WTC11 (cell line): ENCODE data around the gene TCF15. TPM values are rescaled to one million over a fixed set of nuclear protein-coding genes. Genes with fewer than 3 reads are reported as not detected.
A peak's percentile ranks its signal among the peaks of the same experiment; 100 is the strongest.

ENCODE experiments used
- ATAC-seq: fragments of 200-7000 bp; cut with Tn5 transposase; 2 replicates; pipeline ENCODE4 v1.10.0; 2021; ENCODE audit warnings: mild to moderate bottlenecking, moderate library complexity
- CTCF ChIA-PET: fragments of 300-600 bp; sonication (Branson Sonifier 250); formaldehyde crosslinking; loops from one replicate; lab custom pipeline; 2021; ENCODE audit warnings: antibody characterized with exemption; lab: Charles Lee
- POLR2A ChIA-PET: fragments of 350-600 bp; sonication (Branson Sonifier 250); formaldehyde crosslinking; loops from one replicate; lab custom pipeline; 2021; ENCODE audit warnings: antibody characterized with exemption; lab: Charles Lee
- DNase-seq: peaks from one replicate; pipeline ENCODE4 v3.0.0; 2021; ENCODE audit warnings: low spot score
- H3K27ac Mint-ChIP-seq: 2 replicates; pipeline ENCODE4 v1.8.0; 2021; ENCODE audit warnings: mixed read lengths
- H3K27me3 Mint-ChIP-seq: 2 replicates; pipeline ENCODE4 v1.8.0; 2021; ENCODE audit warnings: low read depth, mild to moderate bottlenecking, moderate library complexity, mixed read lengths
- H3K36me3 Mint-ChIP-seq: 2 replicates; pipeline ENCODE4 v1.8.0; 2021; ENCODE audit warnings: mixed read lengths
- H3K4me1 Mint-ChIP-seq: 2 replicates; pipeline ENCODE4 v1.8.0; 2022; ENCODE audit warnings: mixed read lengths
- H3K4me3 Mint-ChIP-seq: 2 replicates; pipeline ENCODE4 v1.8.0; 2021; ENCODE audit warnings: mild to moderate bottlenecking, moderate library complexity, mixed read lengths
- H3K9me3 Mint-ChIP-seq: 2 replicates; pipeline ENCODE4 v1.8.0; 2021; ENCODE audit warnings: mixed read lengths
- IRF2 ChIP-seq: sonication (generic); formaldehyde crosslinking; IDR thresholded peaks from 2 replicates; pipeline ENCODE4 v1.8.0; 2022; ENCODE audit warnings: low read depth, missing genetic modification reagents, borderline replicate concordance
- KAT7 ChIP-seq: sonication (generic); formaldehyde crosslinking; IDR thresholded peaks from 2 replicates; pipeline ENCODE4 v1.8.1; 2023; ENCODE audit warnings: missing genetic modification reagents, mild to moderate bottlenecking, borderline replicate concordance
- NFATC4 ChIP-seq: fragments of 250-450 bp; sonication (Bioruptor Pico); IDR thresholded peaks from 2 replicates; pipeline ENCODE4 v1.9.0; 2021; ENCODE audit warnings: mild to moderate bottlenecking
- NR2C2 ChIP-seq: sonication (generic); formaldehyde crosslinking; IDR thresholded peaks from 2 replicates; pipeline ENCODE4 v1.8.0; 2022; ENCODE audit warnings: mild to moderate bottlenecking, missing genetic modification reagents
- SOX15 ChIP-seq: fragments of 250-450 bp; sonication (Bioruptor Pico); IDR thresholded peaks from 2 replicates; pipeline ENCODE4 v1.9.0; 2021; ENCODE audit warnings: mild to moderate bottlenecking
- ZNF396 ChIP-seq: fragments of 250-450 bp; sonication (Bioruptor Pico); IDR thresholded peaks from 2 replicates; pipeline ENCODE4 v1.8.0; 2021; ENCODE audit warnings: mild to moderate bottlenecking, moderate library complexity, borderline replicate concordance
- ZNF416 ChIP-seq: fragments of 250-450 bp; sonication (Bioruptor Pico); IDR thresholded peaks from 2 replicates; pipeline ENCODE4 v1.9.0; 2021; ENCODE audit warnings: mild to moderate bottlenecking, inconsistent platforms
- total RNA-seq: library from RNA; stranded (reverse); gene quantifications from 3 replicates; pipeline ENCODE4 v1.2.3, GENCODE V29; 2021
- TF ChIP-seq, protein P1 (sequence below): sonication (generic); formaldehyde crosslinking; IDR thresholded peaks from 2 replicates; pipeline ENCODE4 v1.8.0; 2023; ENCODE audit warnings: missing genetic modification reagents
- TF ChIP-seq, protein P2 (sequence below): fragments of 250-450 bp; sonication (Bioruptor Pico); IDR thresholded peaks from 2 replicates; pipeline ENCODE4 v1.9.0; 2021; ENCODE audit warnings: mild to moderate bottlenecking, borderline replicate concordance
- TF ChIP-seq, protein P3 (sequence below): sonication (generic); formaldehyde crosslinking; IDR thresholded peaks from 2 replicates; pipeline ENCODE4 v1.8.1; 2023; ENCODE audit warnings: mild to moderate bottlenecking, missing genetic modification reagents, borderline replicate concordance
- TF ChIP-seq, protein P4 (sequence below): sonication (generic); formaldehyde crosslinking; conservative IDR thresholded peaks from 2 replicates; pipeline ENCODE4 v1.8.1; 2023; ENCODE audit warnings: mild to moderate bottlenecking, low read depth, missing genetic modification reagents, moderate library complexity
- TF ChIP-seq, protein P5 (sequence below): sonication (generic); formaldehyde crosslinking; IDR thresholded peaks from 2 replicates; pipeline ENCODE4 v1.8.0; 2023; ENCODE audit warnings: missing genetic modification reagents, mild to moderate bottlenecking, borderline replicate concordance
- TF ChIP-seq, protein P6 (sequence below): sonication (generic); formaldehyde crosslinking; IDR thresholded peaks from 2 replicates; pipeline ENCODE4 v1.8.1; 2022; ENCODE audit warnings: low read depth, mild to moderate bottlenecking, moderate library complexity, missing genetic modification reagents, borderline replicate concordance

Gene TCF15
- total RNA-seq, 1 experiment from 2014 or later: 3.8 TPM

DNA sequence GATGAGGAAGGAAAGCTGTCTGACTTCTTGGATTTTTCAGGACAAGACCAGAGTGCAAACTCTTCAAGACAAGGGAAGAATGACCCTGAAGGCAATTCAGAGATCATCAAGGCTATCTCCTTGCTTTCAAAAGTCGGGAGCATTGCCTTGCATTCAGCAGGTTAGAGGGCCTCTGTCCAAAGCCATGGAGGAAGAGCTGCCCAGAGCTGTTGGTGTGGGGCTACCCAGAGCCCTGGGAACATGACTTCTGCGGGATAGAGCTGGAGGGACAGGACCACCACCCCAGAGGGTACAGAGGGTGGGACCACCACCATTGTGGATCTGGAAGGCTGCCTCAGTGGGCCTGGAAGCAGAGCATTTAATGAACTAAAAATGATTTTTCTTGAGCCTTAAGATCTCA lies 48.1 kb upstream of the TCF15 start:
- H3K4me3 Mint-ChIP-seq: peak overlapping the region; percentile 2; the same call in 1 of the 2 replicates
- CTCF ChIA-PET: interaction anchor here (1.0 to 3.5 kb wide), 4 partner anchors 10 to 81 kb away, joined by 4 to 34 read pairs (median 14); no protein-coding TSS in a partner anchor
- peak overlapping the region; percentile 85 for H3K27ac Mint-ChIP-seq
- no peaks in the 10 kb centered on the region for H3K36me3 Mint-ChIP-seq
- no peak for DNase-seq
- H3K27me3 Mint-ChIP-seq: peaks cover 31% of the 10 kb centered on the region
- H3K4me1 Mint-ChIP-seq: peaks cover 82% of the 10 kb centered on the region
- ATAC-seq: peak; percentile 11
- POLR2A ChIA-PET: interaction anchor here (0.5 kb wide), 1 partner anchor 48 kb away, joined by 3 read pairs; no protein-coding TSS in a partner anchor
- no peaks in the 10 kb centered on the region for H3K9me3 Mint-ChIP-seq
- TF ChIP-seq KAT7 (CRISPR knock-in tag) (no peak), NFATC4 (no peak), ZNF396 (CRISPR knock-in tag) (no peak), ZNF416 (CRISPR knock-in tag) (no peak), SOX15 (no peak)
- TF ChIP-seq, protein P1, sequence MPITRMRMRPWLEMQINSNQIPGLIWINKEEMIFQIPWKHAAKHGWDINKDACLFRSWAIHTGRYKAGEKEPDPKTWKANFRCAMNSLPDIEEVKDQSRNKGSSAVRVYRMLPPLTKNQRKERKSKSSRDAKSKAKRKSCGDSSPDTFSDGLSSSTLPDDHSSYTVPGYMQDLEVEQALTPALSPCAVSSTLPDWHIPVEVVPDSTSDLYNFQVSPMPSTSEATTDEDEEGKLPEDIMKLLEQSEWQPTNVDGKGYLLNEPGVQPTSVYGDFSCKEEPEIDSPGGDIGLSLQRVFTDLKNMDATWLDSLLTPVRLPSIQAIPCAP (CRISPR knock-in tag): no peak
- TF ChIP-seq, protein P2, sequence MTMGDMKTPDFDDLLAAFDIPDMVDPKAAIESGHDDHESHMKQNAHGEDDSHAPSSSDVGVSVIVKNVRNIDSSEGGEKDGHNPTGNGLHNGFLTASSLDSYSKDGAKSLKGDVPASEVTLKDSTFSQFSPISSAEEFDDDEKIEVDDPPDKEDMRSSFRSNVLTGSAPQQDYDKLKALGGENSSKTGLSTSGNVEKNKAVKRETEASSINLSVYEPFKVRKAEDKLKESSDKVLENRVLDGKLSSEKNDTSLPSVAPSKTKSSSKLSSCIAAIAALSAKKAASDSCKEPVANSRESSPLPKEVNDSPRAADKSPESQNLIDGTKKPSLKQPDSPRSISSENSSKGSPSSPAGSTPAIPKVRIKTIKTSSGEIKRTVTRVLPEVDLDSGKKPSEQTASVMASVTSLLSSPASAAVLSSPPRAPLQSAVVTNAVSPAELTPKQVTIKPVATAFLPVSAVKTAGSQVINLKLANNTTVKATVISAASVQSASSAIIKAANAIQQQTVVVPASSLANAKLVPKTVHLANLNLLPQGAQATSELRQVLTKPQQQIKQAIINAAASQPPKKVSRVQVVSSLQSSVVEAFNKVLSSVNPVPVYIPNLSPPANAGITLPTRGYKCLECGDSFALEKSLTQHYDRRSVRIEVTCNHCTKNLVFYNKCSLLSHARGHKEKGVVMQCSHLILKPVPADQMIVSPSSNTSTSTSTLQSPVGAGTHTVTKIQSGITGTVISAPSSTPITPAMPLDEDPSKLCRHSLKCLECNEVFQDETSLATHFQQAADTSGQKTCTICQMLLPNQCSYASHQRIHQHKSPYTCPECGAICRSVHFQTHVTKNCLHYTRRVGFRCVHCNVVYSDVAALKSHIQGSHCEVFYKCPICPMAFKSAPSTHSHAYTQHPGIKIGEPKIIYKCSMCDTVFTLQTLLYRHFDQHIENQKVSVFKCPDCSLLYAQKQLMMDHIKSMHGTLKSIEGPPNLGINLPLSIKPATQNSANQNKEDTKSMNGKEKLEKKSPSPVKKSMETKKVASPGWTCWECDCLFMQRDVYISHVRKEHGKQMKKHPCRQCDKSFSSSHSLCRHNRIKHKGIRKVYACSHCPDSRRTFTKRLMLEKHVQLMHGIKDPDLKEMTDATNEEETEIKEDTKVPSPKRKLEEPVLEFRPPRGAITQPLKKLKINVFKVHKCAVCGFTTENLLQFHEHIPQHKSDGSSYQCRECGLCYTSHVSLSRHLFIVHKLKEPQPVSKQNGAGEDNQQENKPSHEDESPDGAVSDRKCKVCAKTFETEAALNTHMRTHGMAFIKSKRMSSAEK (CRISPR knock-in tag): peak; percentile 6; the same call in 1 of the 2 replicates
- TF ChIP-seq, protein P3, sequence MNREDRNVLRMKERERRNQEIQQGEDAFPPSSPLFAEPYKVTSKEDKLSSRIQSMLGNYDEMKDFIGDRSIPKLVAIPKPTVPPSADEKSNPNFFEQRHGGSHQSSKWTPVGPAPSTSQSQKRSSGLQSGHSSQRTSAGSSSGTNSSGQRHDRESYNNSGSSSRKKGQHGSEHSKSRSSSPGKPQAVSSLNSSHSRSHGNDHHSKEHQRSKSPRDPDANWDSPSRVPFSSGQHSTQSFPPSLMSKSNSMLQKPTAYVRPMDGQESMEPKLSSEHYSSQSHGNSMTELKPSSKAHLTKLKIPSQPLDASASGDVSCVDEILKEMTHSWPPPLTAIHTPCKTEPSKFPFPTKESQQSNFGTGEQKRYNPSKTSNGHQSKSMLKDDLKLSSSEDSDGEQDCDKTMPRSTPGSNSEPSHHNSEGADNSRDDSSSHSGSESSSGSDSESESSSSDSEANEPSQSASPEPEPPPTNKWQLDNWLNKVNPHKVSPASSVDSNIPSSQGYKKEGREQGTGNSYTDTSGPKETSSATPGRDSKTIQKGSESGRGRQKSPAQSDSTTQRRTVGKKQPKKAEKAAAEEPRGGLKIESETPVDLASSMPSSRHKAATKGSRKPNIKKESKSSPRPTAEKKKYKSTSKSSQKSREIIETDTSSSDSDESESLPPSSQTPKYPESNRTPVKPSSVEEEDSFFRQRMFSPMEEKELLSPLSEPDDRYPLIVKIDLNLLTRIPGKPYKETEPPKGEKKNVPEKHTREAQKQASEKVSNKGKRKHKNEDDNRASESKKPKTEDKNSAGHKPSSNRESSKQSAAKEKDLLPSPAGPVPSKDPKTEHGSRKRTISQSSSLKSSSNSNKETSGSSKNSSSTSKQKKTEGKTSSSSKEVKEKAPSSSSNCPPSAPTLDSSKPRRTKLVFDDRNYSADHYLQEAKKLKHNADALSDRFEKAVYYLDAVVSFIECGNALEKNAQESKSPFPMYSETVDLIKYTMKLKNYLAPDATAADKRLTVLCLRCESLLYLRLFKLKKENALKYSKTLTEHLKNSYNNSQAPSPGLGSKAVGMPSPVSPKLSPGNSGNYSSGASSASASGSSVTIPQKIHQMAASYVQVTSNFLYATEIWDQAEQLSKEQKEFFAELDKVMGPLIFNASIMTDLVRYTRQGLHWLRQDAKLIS (CRISPR knock-in tag): no peak

DNA sequence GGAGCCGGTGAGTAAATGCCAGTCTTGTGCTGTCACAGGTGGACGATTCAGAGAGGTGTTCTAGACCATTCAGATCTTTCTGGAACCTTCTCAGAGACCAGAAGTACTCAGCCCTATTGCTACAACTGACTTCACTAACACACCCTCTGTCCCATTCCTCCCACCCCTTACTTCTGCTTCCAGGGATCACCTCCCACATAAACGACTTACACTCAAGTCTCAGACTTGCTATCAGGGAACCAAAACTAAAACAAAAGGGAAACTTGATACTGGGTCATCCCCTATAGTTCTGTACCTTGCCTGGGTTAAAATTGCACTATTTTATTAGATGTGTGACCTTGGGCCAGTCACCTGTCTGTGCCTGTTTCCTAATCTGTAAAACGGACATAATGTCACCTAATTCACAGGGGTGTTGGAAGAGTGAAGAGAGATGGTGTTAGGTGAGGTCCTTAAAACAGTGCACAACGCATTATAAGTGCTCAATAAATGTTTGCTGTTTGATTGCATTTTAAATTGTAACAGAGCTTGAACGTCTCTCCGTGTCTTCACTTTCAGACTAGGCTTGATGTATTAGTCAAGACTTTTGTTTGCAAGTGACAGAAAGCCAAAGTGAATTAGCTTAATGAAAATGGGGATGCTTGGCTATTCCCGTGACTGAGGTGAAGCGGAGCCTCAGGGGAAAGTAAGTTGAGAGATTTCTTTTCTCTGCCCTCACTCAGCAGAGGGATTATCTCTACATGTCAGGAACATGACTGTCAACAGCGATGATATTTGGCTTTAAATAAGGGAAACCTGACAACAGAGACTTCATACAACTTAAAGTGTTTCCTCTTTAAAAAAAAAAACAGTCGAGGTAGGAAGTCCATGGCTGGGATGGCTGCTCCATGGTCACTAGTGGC lies 45.9 kb upstream of the TCF15 start:
- ChIA-PET CTCF (interaction anchor here (1.0 to 3.5 kb wide), 8 partner anchors 10 to 113 kb away, joined by 3 to 34 read pairs (median 6); partner anchors contain the start of gene SLC52A3), POLR2A (no interaction called here)
- DNase-seq (no peak), ATAC-seq (no peak)
- H3K27me3 Mint-ChIP-seq: peaks cover 12% of the 10 kb centered on the region
- H3K27ac Mint-ChIP-seq: no peak overlapping the region
- H3K4me1 Mint-ChIP-seq: peaks cover 74% of the 10 kb centered on the region
- TF ChIP-seq, protein P4, sequence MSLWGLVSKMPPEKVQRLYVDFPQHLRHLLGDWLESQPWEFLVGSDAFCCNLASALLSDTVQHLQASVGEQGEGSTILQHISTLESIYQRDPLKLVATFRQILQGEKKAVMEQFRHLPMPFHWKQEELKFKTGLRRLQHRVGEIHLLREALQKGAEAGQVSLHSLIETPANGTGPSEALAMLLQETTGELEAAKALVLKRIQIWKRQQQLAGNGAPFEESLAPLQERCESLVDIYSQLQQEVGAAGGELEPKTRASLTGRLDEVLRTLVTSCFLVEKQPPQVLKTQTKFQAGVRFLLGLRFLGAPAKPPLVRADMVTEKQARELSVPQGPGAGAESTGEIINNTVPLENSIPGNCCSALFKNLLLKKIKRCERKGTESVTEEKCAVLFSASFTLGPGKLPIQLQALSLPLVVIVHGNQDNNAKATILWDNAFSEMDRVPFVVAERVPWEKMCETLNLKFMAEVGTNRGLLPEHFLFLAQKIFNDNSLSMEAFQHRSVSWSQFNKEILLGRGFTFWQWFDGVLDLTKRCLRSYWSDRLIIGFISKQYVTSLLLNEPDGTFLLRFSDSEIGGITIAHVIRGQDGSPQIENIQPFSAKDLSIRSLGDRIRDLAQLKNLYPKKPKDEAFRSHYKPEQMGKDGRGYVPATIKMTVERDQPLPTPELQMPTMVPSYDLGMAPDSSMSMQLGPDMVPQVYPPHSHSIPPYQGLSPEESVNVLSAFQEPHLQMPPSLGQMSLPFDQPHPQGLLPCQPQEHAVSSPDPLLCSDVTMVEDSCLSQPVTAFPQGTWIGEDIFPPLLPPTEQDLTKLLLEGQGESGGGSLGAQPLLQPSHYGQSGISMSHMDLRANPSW (CRISPR knock-in tag): no peak
- TF ChIP-seq NR2C2 (CRISPR knock-in tag) (no peak), ZNF396 (CRISPR knock-in tag) (no peak), KAT7 (CRISPR knock-in tag) (no peak), IRF2 (no peak)
- TF ChIP-seq, protein P5, sequence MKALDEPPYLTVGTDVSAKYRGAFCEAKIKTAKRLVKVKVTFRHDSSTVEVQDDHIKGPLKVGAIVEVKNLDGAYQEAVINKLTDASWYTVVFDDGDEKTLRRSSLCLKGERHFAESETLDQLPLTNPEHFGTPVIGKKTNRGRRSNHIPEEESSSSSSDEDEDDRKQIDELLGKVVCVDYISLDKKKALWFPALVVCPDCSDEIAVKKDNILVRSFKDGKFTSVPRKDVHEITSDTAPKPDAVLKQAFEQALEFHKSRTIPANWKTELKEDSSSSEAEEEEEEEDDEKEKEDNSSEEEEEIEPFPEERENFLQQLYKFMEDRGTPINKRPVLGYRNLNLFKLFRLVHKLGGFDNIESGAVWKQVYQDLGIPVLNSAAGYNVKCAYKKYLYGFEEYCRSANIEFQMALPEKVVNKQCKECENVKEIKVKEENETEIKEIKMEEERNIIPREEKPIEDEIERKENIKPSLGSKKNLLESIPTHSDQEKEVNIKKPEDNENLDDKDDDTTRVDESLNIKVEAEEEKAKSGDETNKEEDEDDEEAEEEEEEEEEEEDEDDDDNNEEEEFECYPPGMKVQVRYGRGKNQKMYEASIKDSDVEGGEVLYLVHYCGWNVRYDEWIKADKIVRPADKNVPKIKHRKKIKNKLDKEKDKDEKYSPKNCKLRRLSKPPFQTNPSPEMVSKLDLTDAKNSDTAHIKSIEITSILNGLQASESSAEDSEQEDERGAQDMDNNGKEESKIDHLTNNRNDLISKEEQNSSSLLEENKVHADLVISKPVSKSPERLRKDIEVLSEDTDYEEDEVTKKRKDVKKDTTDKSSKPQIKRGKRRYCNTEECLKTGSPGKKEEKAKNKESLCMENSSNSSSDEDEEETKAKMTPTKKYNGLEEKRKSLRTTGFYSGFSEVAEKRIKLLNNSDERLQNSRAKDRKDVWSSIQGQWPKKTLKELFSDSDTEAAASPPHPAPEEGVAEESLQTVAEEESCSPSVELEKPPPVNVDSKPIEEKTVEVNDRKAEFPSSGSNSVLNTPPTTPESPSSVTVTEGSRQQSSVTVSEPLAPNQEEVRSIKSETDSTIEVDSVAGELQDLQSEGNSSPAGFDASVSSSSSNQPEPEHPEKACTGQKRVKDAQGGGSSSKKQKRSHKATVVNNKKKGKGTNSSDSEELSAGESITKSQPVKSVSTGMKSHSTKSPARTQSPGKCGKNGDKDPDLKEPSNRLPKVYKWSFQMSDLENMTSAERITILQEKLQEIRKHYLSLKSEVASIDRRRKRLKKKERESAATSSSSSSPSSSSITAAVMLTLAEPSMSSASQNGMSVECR: no peak
- TF ChIP-seq, protein P6, sequence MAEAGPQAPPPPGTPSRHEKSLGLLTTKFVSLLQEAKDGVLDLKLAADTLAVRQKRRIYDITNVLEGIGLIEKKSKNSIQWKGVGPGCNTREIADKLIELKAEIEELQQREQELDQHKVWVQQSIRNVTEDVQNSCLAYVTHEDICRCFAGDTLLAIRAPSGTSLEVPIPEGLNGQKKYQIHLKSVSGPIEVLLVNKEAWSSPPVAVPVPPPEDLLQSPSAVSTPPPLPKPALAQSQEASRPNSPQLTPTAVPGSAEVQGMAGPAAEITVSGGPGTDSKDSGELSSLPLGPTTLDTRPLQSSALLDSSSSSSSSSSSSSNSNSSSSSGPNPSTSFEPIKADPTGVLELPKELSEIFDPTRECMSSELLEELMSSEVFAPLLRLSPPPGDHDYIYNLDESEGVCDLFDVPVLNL (CRISPR knock-in tag): no peak
- TF ChIP-seq, all 79 proteins: peak for 0
- no peaks in the 10 kb centered on the region for H3K9me3 Mint-ChIP-seq
- H3K4me3 Mint-ChIP-seq: no peak overlapping the region
- H3K36me3 Mint-ChIP-seq: no peaks in the 10 kb centered on the region
